ENCODE measurements around the gene GRIK2. TPM values are rescaled to one million over a fixed set of nuclear protein-coding genes. Genes with fewer than 3 reads are reported as not detected.
A peak's percentile ranks its signal among the peaks of the same experiment; 100 is the strongest.

GRIK2 gene
- total RNA-seq, 1 experiment from 2014 or later, result 0.55 TPM

DNA sequence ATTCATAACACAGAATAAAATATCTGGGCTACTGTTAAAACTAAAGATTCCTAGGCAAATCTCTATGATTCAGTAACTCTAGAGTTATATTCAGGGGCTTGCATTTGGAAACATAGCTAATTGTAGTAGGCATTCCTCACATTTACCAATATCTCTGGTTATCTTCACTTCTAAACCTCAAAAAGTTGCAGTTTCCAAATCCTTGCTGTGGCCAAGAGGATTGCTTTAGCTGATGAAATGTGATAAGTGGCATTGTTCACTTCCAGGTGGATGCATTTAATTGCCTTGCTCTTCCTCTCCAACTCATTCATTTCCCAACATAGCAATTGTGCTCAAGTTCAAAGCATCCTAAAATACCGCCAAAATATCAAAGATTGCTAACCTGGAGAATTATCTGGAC is 246.6 kb downstream of the GRIK2 start:
- no peaks in the 10 kb centered on the region for H3F3A ChIP-seq (ENCODE audit: low read length, unreplicated experiment)
- ChIA-PET POLR2A (ENCODE audit: unreplicated experiment) (no interaction called here), CTCF (no interaction called here)
- DNase-seq, result no peak
- 0 out of 2 replicates have a peak, but pooled peaks cover 3% of the 10 kb centered on the region for H3K4me1 ChIP-seq (ENCODE audit: insufficient read depth, low read length)
- no peaks in the 10 kb centered on the region for H3K79me2 ChIP-seq (ENCODE audit: low read length)
- peak overlapping the region; percentile 26; the same call in 1 of the 2 replicates for H3K27ac ChIP-seq (ENCODE audit: low read length)
- no peak overlapping the region for H3K4me2 ChIP-seq (ENCODE audit: low read length)
- H3K27me3 ChIP-seq (ENCODE audit: low read length), result no peaks in the 10 kb centered on the region
- no peaks in the 10 kb centered on the region for H3K9me2 ChIP-seq (replicated peaks; ENCODE audit: low read length)
- TF ChIP-seq EZH2 (IDR thresholded peaks at IDR 0.05; ENCODE audit: low read length, unreplicated experiment) (no peak), EZH2phosphoT487 (IDR thresholded peaks at IDR 0.05; ENCODE audit: borderline replicate concordance, low read length) (no peak)
- TF ChIP-seq, protein P1, sequence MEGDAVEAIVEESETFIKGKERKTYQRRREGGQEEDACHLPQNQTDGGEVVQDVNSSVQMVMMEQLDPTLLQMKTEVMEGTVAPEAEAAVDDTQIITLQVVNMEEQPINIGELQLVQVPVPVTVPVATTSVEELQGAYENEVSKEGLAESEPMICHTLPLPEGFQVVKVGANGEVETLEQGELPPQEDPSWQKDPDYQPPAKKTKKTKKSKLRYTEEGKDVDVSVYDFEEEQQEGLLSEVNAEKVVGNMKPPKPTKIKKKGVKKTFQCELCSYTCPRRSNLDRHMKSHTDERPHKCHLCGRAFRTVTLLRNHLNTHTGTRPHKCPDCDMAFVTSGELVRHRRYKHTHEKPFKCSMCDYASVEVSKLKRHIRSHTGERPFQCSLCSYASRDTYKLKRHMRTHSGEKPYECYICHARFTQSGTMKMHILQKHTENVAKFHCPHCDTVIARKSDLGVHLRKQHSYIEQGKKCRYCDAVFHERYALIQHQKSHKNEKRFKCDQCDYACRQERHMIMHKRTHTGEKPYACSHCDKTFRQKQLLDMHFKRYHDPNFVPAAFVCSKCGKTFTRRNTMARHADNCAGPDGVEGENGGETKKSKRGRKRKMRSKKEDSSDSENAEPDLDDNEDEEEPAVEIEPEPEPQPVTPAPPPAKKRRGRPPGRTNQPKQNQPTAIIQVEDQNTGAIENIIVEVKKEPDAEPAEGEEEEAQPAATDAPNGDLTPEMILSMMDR (conservative IDR thresholded peaks at IDR 0.05; ENCODE audit: low read depth, low read length), result no peak
- peak; percentile 35; the same call in 1 of the 2 replicates for ATAC-seq
- BruUV-seq (replicated peaks), result no TSS peak
- H3K9me3 ChIP-seq (ENCODE audit: low read length), result no peaks in the 10 kb centered on the region
- intact Hi-C loops (cut with micrococcal nuclease), result no loop called here
- H2AFZ ChIP-seq (ENCODE audit: low read length), result no peak overlapping the region
- no peaks in the 10 kb centered on the region for H3K36me3 ChIP-seq (ENCODE audit: low read depth, low read length)
- H3K9ac ChIP-seq (ENCODE audit: low read length), result no peak overlapping the region
- H4K20me1 ChIP-seq (ENCODE audit: low read length), result no peaks in the 10 kb centered on the region
- H3K4me3 ChIP-seq (ENCODE audit: low read length), result no peak overlapping the region

GRCh38 chr6:101645770-101646169 is 252.3 kb downstream of the GRIK2 start:
- H3K4me1 ChIP-seq (ENCODE audit: insufficient read depth, low read length), result no peaks in the 10 kb centered on the region

DNA sequence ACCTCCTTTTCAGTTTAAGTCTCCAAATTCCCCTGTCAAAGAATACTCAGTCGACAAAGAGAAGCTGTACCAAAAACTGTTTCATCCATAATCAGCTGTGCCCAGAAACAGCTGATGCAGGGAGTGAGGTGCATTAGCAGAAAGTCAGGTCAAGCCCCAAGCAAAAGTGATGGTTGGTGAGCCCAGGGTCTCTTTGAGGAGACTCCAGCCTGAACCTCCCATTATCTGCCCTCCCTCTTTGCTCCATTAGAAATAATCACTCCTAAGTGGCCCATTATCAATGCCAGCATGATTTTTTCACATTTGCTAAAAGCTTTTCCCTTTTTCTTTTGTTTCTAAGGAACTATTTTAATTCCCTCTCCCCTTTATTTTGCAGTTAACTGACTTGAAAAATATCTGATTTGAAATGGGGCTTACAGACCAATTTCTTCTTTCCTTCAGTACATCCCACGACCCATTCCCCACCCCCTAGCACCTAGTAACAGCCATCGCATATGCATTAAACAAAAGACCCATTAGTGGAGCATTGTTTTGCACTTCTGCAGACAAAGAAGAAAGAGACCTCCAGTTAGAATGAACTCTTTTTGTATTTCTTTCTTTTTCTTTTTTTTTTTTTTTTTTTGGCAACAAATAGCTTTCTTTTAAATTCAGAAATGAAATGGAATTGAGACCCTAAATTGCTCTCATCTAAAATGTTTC is 257.0 kb downstream of the GRIK2 start:
- no peaks in the 10 kb centered on the region for H3K9me3 ChIP-seq (ENCODE audit: low read length)
- no peaks in the 10 kb centered on the region for H3F3A ChIP-seq (ENCODE audit: low read length, unreplicated experiment)
- POLR2A ChIA-PET (ENCODE audit: unreplicated experiment), result no interaction called here
- no peaks in the 10 kb centered on the region for H3K36me3 ChIP-seq (ENCODE audit: low read depth, low read length)
- TF ChIP-seq, protein P1 (conservative IDR thresholded peaks at IDR 0.05; ENCODE audit: low read depth, low read length), result no peak
- TF ChIP-seq EZH2phosphoT487 (IDR thresholded peaks at IDR 0.05; ENCODE audit: borderline replicate concordance, low read length), result no peak
- TF ChIP-seq EZH2 (IDR thresholded peaks at IDR 0.05; ENCODE audit: low read length, unreplicated experiment), result no peak
- DNase-seq, result no peak
- H3K9me2 ChIP-seq (replicated peaks; ENCODE audit: low read length), result no peaks in the 10 kb centered on the region
- H3K4me3 ChIP-seq (ENCODE audit: low read length), result no peak overlapping the region
- BruUV-seq (replicated peaks), result no TSS peak
- CTCF ChIA-PET, result no interaction called here
- no peaks in the 10 kb centered on the region for H3K79me2 ChIP-seq (ENCODE audit: low read length)
- H3K27me3 ChIP-seq (ENCODE audit: low read length), result no peaks in the 10 kb centered on the region
- no peak for ATAC-seq
- no peaks in the 10 kb centered on the region for H4K20me1 ChIP-seq (ENCODE audit: low read length)
- H3K4me1 ChIP-seq (ENCODE audit: insufficient read depth, low read length), result no peaks in the 10 kb centered on the region
- intact Hi-C loops (cut with micrococcal nuclease), result no loop called here
- H3K9ac ChIP-seq (ENCODE audit: low read length), result no peak overlapping the region
- H3K4me2 ChIP-seq (ENCODE audit: low read length), result no peak overlapping the region
- H2AFZ ChIP-seq (ENCODE audit: low read length), result no peak overlapping the region
- H3K27ac ChIP-seq (ENCODE audit: low read length), result no peak overlapping the region

More at GRCh38 chr6:101645770-101646169, 252.3 kb downstream of the GRIK2 start:
- BruUV-seq (replicated peaks), result no TSS peak
- intact Hi-C loops (cut with micrococcal nuclease), result loop anchor here (5.0 kb wide), 1 partner anchor 248 kb away; no protein-coding TSS in a partner anchor
- Histone ChIP-seq H3K4me3 (ENCODE audit: low read length) (no peak overlapping the region), H3K4me2 (ENCODE audit: low read length) (no peak overlapping the region), H3K27me3 (ENCODE audit: low read length) (no peaks in the 10 kb centered on the region), H3K27ac (ENCODE audit: low read length) (no peak overlapping the region), H3K9me3 (ENCODE audit: low read length) (no peaks in the 10 kb centered on the region), H3K9ac (ENCODE audit: low read length) (no peak overlapping the region), H3K79me2 (ENCODE audit: low read length) (no peaks in the 10 kb centered on the region), H4K20me1 (ENCODE audit: low read length) (no peaks in the 10 kb centered on the region), H2AFZ (ENCODE audit: low read length) (no peak overlapping the region), H3K9me2 (replicated peaks; ENCODE audit: low read length) (no peaks in the 10 kb centered on the region), H3F3A (ENCODE audit: low read length, unreplicated experiment) (no peaks in the 10 kb centered on the region), H3K36me3 (ENCODE audit: low read depth, low read length) (no peaks in the 10 kb centered on the region)
- ChIA-PET CTCF (no interaction called here), POLR2A (ENCODE audit: unreplicated experiment) (no interaction called here)
- no peak for ATAC-seq
- DNase-seq, result no peak
- TF ChIP-seq, protein P1 (conservative IDR thresholded peaks at IDR 0.05; ENCODE audit: low read depth, low read length), result peak; percentile 30; the same call in 1 of the 2 replicates
- TF ChIP-seq EZH2 (IDR thresholded peaks at IDR 0.05; ENCODE audit: low read length, unreplicated experiment), result no peak
